Peyer's patch (tissue), 4 donors: ENCODE measurements around the gene POLA1. TPM values are rescaled to one million over a fixed set of nuclear protein-coding genes. Genes with fewer than 3 reads are reported as not detected.

Experiments used
- DNase-seq, 3 donors: peaks; one replicate each; pipeline ENCODE4 v3.0.0-alpha.2; 2017 to 2019
- H3K27ac ChIP-seq, 4 donors: fragments of 200-600 bp; sonication (generic); one replicate each; pipeline ENCODE4 v1.5.1; 2016 to 2019
- H3K27me3 ChIP-seq, 2 donors: fragments of 200-600 bp; sonication (generic); one replicate each; pipeline ENCODE4 v1.5.1; 2019
- H3K36me3 ChIP-seq, 3 donors: fragments of 200-600 bp; sonication (generic); one replicate each; pipeline ENCODE4 v1.5.1; 2016 to 2019
- H3K4me1 ChIP-seq, 4 donors: fragments of 200-600 bp; sonication (generic); one replicate each; pipeline ENCODE4 v1.5.1; 2016 to 2019
- H3K4me3 ChIP-seq, 4 donors: fragments of 200-600 bp; sonication (generic); 1 replicate in 3 of 4; 2 replicates in 1 of 4; pipeline ENCODE4 v1.5.1; 2016 to 2019; ENCODE audit warnings: mild to moderate bottlenecking in 1 of 4
- H3K9me3 ChIP-seq, 4 donors: fragments of 200-600 bp; sonication (generic); one replicate each; pipeline ENCODE4 v1.5.1; 2016 to 2019; ENCODE audit warnings: mild to moderate bottlenecking in 1 of 4
- CTCF ChIP-seq, 6 experiments: fragments of 450-650 bp in 4 of 6; fragments of 200-600 bp in 2 of 6; sonication (generic) in 1 of 6; IDR thresholded peaks; one replicate each; pipeline ENCODE4 v1.5.1; 2017 to 2019; ENCODE audit warnings: antibody characterized with exemption in 6 of 6, mild to moderate bottlenecking in 3 of 6, moderate library complexity in 1 of 6
- POLR2A ChIP-seq, 2 donors: fragments of 450-650 bp; IDR thresholded peaks; one replicate each; pipeline ENCODE4 v1.5.1; 2017; ENCODE audit warnings: antibody characterized with exemption in 2 of 2, mild to moderate bottlenecking in 2 of 2, moderate library complexity in 2 of 2
- total RNA-seq, 4 donors: library from RNA; depleted of rRNA; stranded (reverse); fragments of >200 nt; gene quantifications; one replicate each; pipeline ENCODE4 v1.1.0, GENCODE V29; 2016

Gene POLA1
- total RNA-seq, 4 donors from 2014 or later: 5.3 to 51.2 (median 9.5) TPM

DNA sequence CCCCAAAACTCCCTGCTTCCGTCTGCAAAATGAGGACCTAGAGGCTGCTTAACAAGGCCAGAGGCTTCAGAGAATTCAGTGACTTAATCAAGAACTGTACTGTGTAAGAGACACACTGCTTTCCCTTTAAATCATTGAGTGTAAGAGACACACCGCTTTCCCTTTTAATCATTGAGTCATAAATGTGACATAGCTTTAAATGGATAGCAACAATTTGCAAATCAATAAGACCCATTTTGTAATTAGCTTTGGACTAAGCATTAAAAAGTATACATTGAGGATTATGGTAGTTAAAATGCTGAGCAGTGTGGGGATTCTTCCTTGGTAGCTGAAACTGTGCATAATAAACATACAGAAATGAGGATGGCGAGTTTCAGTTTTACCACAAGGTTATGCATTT, 290.2 kb downstream of the POLA1 start:
- Histone ChIP-seq H3K4me3 (no peak overlapping the region), H3K27ac (no peak overlapping the region), H3K9me3 (no peaks in the 10 kb centered on the region), H3K4me1 (no peaks in the 10 kb centered on the region), H3K27me3 (no peaks in the 10 kb centered on the region), H3K36me3 (no peaks in the 10 kb centered on the region)
- DNase-seq: no peak
- TF ChIP-seq CTCF (IDR thresholded peaks at IDR 0.05) (no peak), POLR2A (IDR thresholded peaks at IDR 0.05) (no peak)

DNA sequence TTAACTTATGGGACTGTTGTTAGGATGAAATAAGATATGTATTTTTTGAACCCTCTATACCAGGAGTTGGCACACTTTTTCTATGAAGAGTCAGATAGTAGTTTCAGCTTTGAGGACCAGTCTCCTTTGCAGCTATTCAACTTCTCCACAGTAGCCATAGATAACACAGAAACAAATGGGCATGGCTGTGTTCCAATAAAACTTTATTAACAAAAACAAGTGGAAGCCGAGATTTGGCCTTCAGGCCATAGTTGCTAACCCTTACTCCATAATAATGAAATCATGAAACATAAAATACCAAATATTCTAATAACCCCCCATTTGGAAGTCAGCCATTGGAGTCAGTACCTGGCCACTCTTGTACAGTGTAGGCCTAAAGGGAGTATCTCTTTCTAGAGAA, 291.4 kb downstream of the POLA1 start:
- H3K27me3 ChIP-seq: no peaks in the 10 kb centered on the region
- H3K4me3 ChIP-seq: no peak overlapping the region
- no peaks in the 10 kb centered on the region for H3K36me3 ChIP-seq
- no peak overlapping the region for H3K27ac ChIP-seq
- H3K9me3 ChIP-seq: no peaks in the 10 kb centered on the region
- no peaks in the 10 kb centered on the region for H3K4me1 ChIP-seq
- DNase-seq: no peak
- TF ChIP-seq CTCF (IDR thresholded peaks at IDR 0.05) (no peak), POLR2A (IDR thresholded peaks at IDR 0.05) (no peak)

GRCh38 chrX:24987731-24988130, 294.0 kb downstream of the POLA1 start:
- no peak overlapping the region for H3K4me3 ChIP-seq
- DNase-seq: no peak
- no peaks in the 10 kb centered on the region for H3K4me1 ChIP-seq
- no peak for TF ChIP-seq POLR2A (IDR thresholded peaks at IDR 0.05)
- no peak for TF ChIP-seq CTCF (IDR thresholded peaks at IDR 0.05)
- no peak overlapping the region for H3K27ac ChIP-seq
- H3K9me3 ChIP-seq: no peaks in the 10 kb centered on the region
- no peaks in the 10 kb centered on the region for H3K36me3 ChIP-seq
- no peaks in the 10 kb centered on the region for H3K27me3 ChIP-seq

DNA sequence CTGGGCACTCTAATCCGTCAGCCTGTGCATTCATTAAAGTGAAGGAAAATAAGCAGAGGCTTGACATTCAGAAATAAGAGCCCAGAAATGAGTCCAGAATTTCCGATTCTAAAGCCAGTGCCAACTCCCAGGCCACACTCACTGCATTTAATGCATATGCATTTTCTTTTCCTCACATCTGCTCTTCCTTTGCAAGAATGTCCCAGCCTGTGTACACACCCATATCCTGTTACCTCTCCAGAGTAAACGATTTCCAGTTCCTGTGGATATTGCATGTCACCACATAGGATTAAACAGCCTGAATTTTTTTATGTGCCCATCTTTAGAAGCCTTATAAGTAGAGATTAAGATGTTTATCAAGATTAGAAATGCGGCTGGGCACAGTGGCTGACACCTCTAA, 294.6 kb downstream of the POLA1 start:
- Histone ChIP-seq H3K4me1 (no peaks in the 10 kb centered on the region), H3K27ac (no peak overlapping the region), H3K36me3 (no peaks in the 10 kb centered on the region), H3K27me3 (no peaks in the 10 kb centered on the region), H3K4me3 (no peak overlapping the region), H3K9me3 (no peaks in the 10 kb centered on the region)
- no peak for DNase-seq
- TF ChIP-seq POLR2A (IDR thresholded peaks at IDR 0.05) (no peak), CTCF (IDR thresholded peaks at IDR 0.05) (no peak)

- no peak overlapping the region for H3K4me3 ChIP-seq
- no peaks in the 10 kb centered on the region for H3K36me3 ChIP-seq
- H3K9me3 ChIP-seq: no peaks in the 10 kb centered on the region
- TF ChIP-seq POLR2A (IDR thresholded peaks at IDR 0.05) (no peak), CTCF (IDR thresholded peaks at IDR 0.05) (no peak)
- H3K27ac ChIP-seq: no peak overlapping the region
- no peak for DNase-seq
- H3K4me1 ChIP-seq: no peaks in the 10 kb centered on the region
- no peaks in the 10 kb centered on the region for H3K27me3 ChIP-seq
Measured at GRCh38 chrX:24990535-24990934, 296.8 kb downstream of the POLA1 start.

DNA sequence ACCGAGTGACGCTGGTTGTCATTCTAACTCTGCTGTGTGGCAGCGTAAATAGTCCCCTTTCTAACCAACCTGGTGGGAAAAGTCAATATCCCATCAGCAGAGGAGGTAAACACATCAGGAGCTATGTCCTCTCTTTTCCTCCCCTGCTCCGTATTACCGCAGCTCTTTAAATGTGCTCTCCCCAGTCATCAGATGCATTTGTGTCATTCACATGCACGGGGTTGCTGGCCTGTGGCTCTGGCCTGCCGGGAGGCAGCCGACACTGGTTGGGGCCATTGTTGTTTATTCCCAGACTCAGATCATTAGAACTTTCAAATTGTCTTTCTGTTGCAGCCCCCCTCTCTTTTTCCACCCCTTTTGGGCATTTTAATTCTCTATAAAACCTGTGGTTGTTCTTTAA, 300.2 kb downstream of the POLA1 start:
- no peaks in the 10 kb centered on the region for H3K27me3 ChIP-seq
- no peaks in the 10 kb centered on the region for H3K9me3 ChIP-seq
- no peaks in the 10 kb centered on the region for H3K36me3 ChIP-seq
- H3K27ac ChIP-seq: no peak overlapping the region
- H3K4me3 ChIP-seq: no peak overlapping the region
- H3K4me1 ChIP-seq: no peaks in the 10 kb centered on the region
- no peak for DNase-seq
- no peak for TF ChIP-seq POLR2A (IDR thresholded peaks at IDR 0.05)
- TF ChIP-seq CTCF (IDR thresholded peaks at IDR 0.05): no peak
